ENCODE data around the gene ARHGAP6.

The ARHGAP6 gene

DNA sequence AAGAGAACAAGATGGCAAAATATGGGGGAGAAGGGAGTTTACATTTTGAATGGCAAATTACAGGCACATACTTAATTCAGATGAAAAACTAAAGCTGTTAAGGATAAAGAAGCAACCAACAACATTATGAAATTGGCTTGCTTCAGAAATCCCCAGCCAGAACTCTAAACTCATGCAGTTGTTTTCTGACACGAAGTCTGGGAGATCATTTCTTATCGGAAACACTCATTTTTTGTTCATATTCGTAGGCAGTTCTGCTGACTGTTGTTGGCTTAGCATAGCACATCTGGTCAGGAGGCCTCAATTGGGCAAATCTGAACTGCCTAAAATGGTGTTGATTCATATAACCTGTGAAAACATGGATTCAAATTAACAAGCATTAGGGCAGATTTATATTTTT, 33.0 kb upstream of the ARHGAP6 start:
- no peak for DNase-seq (ENCODE audit: extremely low spot score)
- ChIA-PET CTCF (no interaction called here), POLR2A (no interaction called here)
- TF ChIP-seq, protein P1, sequence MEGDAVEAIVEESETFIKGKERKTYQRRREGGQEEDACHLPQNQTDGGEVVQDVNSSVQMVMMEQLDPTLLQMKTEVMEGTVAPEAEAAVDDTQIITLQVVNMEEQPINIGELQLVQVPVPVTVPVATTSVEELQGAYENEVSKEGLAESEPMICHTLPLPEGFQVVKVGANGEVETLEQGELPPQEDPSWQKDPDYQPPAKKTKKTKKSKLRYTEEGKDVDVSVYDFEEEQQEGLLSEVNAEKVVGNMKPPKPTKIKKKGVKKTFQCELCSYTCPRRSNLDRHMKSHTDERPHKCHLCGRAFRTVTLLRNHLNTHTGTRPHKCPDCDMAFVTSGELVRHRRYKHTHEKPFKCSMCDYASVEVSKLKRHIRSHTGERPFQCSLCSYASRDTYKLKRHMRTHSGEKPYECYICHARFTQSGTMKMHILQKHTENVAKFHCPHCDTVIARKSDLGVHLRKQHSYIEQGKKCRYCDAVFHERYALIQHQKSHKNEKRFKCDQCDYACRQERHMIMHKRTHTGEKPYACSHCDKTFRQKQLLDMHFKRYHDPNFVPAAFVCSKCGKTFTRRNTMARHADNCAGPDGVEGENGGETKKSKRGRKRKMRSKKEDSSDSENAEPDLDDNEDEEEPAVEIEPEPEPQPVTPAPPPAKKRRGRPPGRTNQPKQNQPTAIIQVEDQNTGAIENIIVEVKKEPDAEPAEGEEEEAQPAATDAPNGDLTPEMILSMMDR (IDR thresholded peaks at IDR 0.05; ENCODE audit: control extremely low read depth, extremely low read depth, low read depth, missing control alignments): no peak

DNA sequence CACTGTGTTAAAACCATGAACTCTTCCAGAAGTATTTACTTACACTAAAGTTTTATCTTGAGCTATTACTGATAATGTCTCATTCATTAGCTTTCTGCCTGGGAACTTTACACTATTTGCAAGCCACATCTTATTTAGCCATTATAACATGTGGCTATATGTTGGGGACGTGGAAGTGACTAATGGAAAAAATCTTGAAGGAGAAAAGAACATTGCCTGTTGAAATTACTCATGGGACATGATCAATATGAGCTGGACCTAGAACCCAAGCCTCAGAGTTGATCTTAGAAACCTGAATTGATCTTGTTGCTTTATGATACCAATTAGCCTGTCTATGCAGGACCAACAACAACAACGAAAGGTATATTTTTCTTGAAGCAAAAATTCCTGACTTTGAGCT, 22.5 kb upstream of the ARHGAP6 start:
- CTCF ChIA-PET: interaction anchor here (0.6 to 1.9 kb wide), 2 partner anchors 9 to 10 kb away, joined by 3 to 4 read pairs; no protein-coding TSS in a partner anchor
- POLR2A ChIA-PET: no interaction called here
- TF ChIP-seq, protein P1 (IDR thresholded peaks at IDR 0.05; ENCODE audit: control extremely low read depth, extremely low read depth, low read depth, missing control alignments): no peak
- DNase-seq (ENCODE audit: extremely low spot score): no peak

- ChIA-PET POLR2A (no interaction called here), CTCF (interaction anchor here (0.7 to 1.9 kb wide), 2 partner anchors 10 to 30 kb away, joined by 3 to 4 read pairs; no protein-coding TSS in a partner anchor)
- DNase-seq (ENCODE audit: extremely low spot score): no peak
- TF ChIP-seq, protein P1 (IDR thresholded peaks at IDR 0.05; ENCODE audit: control extremely low read depth, extremely low read depth, low read depth, missing control alignments): no peak
Observed at GRCh38 chrX:11687157-11687556, 21.4 kb upstream of the ARHGAP6 start.

DNA sequence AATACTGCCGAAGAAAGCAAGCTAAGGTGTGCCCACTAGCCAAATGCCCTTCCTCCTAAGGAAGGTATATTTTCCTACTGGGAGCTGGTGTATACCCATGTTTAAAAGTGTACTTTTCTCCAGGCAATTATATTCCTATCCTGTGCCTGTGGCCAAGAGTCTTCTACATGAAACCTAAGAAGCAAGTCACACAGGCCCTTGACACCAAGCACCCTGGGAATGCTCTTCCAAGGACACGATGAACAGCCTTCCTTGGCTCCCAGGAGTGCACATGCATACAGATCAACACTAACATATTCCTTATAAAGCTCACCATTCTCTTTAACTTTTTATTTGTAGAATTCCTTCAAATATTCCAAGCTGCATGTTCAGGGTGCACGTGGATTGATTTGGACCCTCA, 17.3 kb upstream of the ARHGAP6 start:
- CTCF ChIA-PET: interaction anchor here (0.8 to 2.4 kb wide), 2 partner anchors 9 to 14 kb away, joined by 3 to 5 read pairs; no protein-coding TSS in a partner anchor
- DNase-seq (ENCODE audit: extremely low spot score): no peak
- TF ChIP-seq, protein P1 (IDR thresholded peaks at IDR 0.05; ENCODE audit: control extremely low read depth, extremely low read depth, low read depth, missing control alignments): no peak
- POLR2A ChIA-PET: no interaction called here

GRCh38 chrX:11678158-11678557, 12.4 kb upstream of the ARHGAP6 start:
- TF ChIP-seq, protein P1 (IDR thresholded peaks at IDR 0.05; ENCODE audit: control extremely low read depth, extremely low read depth, low read depth, missing control alignments): no peak
- DNase-seq (ENCODE audit: extremely low spot score): no peak
- POLR2A ChIA-PET: interaction anchor here (0.6 kb wide), 1 partner anchor 14 kb away, joined by 3 read pairs; no protein-coding TSS in a partner anchor
- CTCF ChIA-PET: interaction anchor here (0.8 to 2.3 kb wide), 4 partner anchors 10 to 19 kb away, joined by 3 to 9 read pairs (median 4); partner anchors contain the start of gene ARHGAP6

GRCh38 chrX:11672213-11672612, 6.5 kb upstream of the ARHGAP6 start:
- CTCF ChIA-PET: interaction anchor here (1.1 to 1.5 kb wide), 2 partner anchors 39 to 86 kb away, joined by 3 to 4 read pairs; partner anchors contain the start of gene MSL3
- DNase-seq (ENCODE audit: extremely low spot score): no peak
- POLR2A ChIA-PET: no interaction called here
- TF ChIP-seq, protein P1 (IDR thresholded peaks at IDR 0.05; ENCODE audit: control extremely low read depth, extremely low read depth, low read depth, missing control alignments): no peak

All from GM10248 (cell line).